ENCODE results near the gene MATR3.

DNA sequence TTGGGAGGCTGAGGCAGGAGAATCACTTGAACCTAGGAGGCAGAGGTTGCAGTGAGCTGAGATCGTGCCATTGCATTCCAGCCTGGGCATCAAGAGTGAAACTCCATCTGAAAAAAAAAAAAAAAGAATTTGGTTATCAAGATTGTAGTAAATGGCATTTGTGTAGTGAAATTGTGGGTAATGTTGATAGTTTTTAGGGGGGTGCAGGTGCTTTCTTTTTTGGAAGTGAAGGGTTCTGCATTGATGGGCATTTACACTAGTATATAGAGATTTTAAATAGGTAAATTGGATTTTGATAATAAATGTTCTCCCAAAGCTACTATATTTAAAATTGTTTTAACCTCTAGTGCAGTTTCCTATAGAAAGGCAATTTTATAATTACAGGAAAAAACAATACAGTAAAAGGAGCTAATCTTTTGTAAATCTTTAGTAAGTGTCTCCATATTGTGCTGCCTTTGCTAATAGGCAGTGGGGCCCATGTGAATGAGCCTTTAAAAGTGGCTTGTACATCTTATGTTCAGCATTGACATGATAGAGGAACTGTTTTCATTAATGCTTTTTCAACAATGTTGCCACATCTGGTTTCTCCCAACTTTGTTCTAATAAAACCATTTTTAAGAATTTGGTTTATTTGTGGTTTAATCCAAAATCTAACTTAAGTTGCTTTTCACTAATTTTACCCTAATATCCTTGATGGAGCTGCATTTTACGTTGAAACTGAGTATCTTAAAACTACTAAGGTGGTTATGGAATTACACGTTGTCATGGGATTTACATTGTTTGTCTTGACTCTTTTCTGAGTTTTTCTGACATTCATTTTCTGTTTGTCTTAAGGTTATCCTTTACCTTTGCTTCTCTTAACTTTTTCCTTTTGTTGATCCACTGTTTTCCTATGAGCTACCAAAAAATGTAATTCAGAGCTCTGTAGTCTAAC, 11.1 kb downstream of the MATR3 start:
- TF ChIP-seq CTCF (IDR thresholded peaks at IDR 0.05) (no peak), POLR2A (IDR thresholded peaks at IDR 0.05) (no peak)

Measured in thyroid gland (tissue), 4 donors.